Kidney glomerular epithelial cell (primary cell): Measurements from ENCODE around the gene CDH16.
"Not testable (repeated sequence)": the region's sequence is repeated elsewhere in the genome, so short reads cannot be mapped to it uniquely, and the experiment has no call there.

Source experiments
- DNase-seq: peaks from one replicate; lab custom pipeline; 2025; lab: John Stamatoyannopoulos, UW

CDH16 gene

GRCh38 chr16:66946974-66947301 is 28.3 kb upstream of the CDH16 start:
- no peak for DNase-seq

GRCh38 chr16:66946541-66946940 is 27.9 kb upstream of the CDH16 start:
- no peak for DNase-seq

- DNase-seq: no peak
Observed at GRCh38 chr16:66945939-66946338, 27.3 kb upstream of the CDH16 start.

GRCh38 chr16:66944971-66945370 is 26.3 kb upstream of the CDH16 start:
- not testable (repeated sequence) for DNase-seq

GRCh38 chr16:66944054-66944441 is 25.4 kb upstream of the CDH16 start:
- no peak for DNase-seq

GRCh38 chr16:66943426-66944053 is 24.9 kb upstream of the CDH16 start:
- no peak for DNase-seq

GRCh38 chr16:66942981-66943380 is 24.3 kb upstream of the CDH16 start:
- DNase-seq: no peak

- DNase-seq: no peak
Observed at GRCh38 chr16:66940236-66940635, 21.6 kb upstream of the CDH16 start.

GRCh38 chr16:66939366-66939765 is 20.7 kb upstream of the CDH16 start:
- no peak for DNase-seq

- no peak for DNase-seq
Observed at GRCh38 chr16:66937725-66938337, 19.1 kb upstream of the CDH16 start.

GRCh38 chr16:66936889-66937554 is 18.3 kb upstream of the CDH16 start:
- no peak for DNase-seq

GRCh38 chr16:66936462-66936861 is 17.8 kb upstream of the CDH16 start:
- DNase-seq: no peak

GRCh38 chr16:66935314-66936011 is 16.8 kb upstream of the CDH16 start, which contains the start of gene CES2:
TSS of gene CES2 (plus strand) at chr16:66935516. CDS start at chr16:66935636, 120 bp downstream.
- DNase-seq: peak; percentile 18

- not testable (repeated sequence) for DNase-seq
Observed at GRCh38 chr16:66934839-66935313, 16.2 kb upstream of the CDH16 start.

- peak; percentile 53 for DNase-seq
Observed at GRCh38 chr16:66934138-66934838, 15.6 kb upstream of the CDH16 start, which contains the start of gene CIAO2B. TSS of gene CIAO2B (minus strand) at chr16:66934402. CDS start at chr16:66934364, 38 bp downstream.

GRCh38 chr16:66933776-66934137 is 15.1 kb upstream of the CDH16 start:
- peak; percentile 43 for DNase-seq

- no peak for DNase-seq
Observed at GRCh38 chr16:66932076-66932475, 13.4 kb upstream of the CDH16 start.

- no peak for DNase-seq
Observed at GRCh38 chr16:66931665-66932064, 13.0 kb upstream of the CDH16 start.

GRCh38 chr16:66930189-66930588 is 11.5 kb upstream of the CDH16 start:
- DNase-seq: peak; percentile 45

- no peak for DNase-seq
Observed at GRCh38 chr16:66928702-66929388, 10.2 kb upstream of the CDH16 start.

GRCh38 chr16:66927918-66928649 is 9.4 kb upstream of the CDH16 start:
- DNase-seq: peak; percentile 17
